GM18502 (cell line): ENCODE measurements around the gene PTPRN2.

Experiments
- ATAC-seq: cut with Tn5 transposase; IDR thresholded peaks from one replicate; pipeline ENCODE4 v1.9.1; 2021; ENCODE audit warnings: mild to moderate bottlenecking; ENCODE audit not compliant: unreplicated experiment, poor library complexity

PTPRN2 gene

GRCh38 chr7:157824011-157824818 lies 763.4 kb downstream of the PTPRN2 start:
- no peak for ATAC-seq

- ATAC-seq, result no peak
These were observed 765.0 kb downstream of the PTPRN2 start for GRCh38 chr7:157822688-157823031.

- ATAC-seq, result no peak
These were observed 765.5 kb downstream of the PTPRN2 start for GRCh38 chr7:157821959-157822687.

- no peak for ATAC-seq
These were observed 766.8 kb downstream of the PTPRN2 start for GRCh38 chr7:157820796-157821195.

- no peak for ATAC-seq
These were observed 768.2 kb downstream of the PTPRN2 start for GRCh38 chr7:157819455-157819807.

- ATAC-seq, result no peak
These were observed 768.7 kb downstream of the PTPRN2 start for GRCh38 chr7:157818701-157819454.

- no peak for ATAC-seq
These were observed 769.5 kb downstream of the PTPRN2 start for GRCh38 chr7:157817944-157818700.

GRCh38 chr7:157817433-157817832 lies 770.2 kb downstream of the PTPRN2 start:
- ATAC-seq, result no peak

- no peak for ATAC-seq
These were observed 770.9 kb downstream of the PTPRN2 start for GRCh38 chr7:157816526-157817250.

GRCh38 chr7:157816086-157816485 lies 771.5 kb downstream of the PTPRN2 start:
- no peak for ATAC-seq

- no peak for ATAC-seq
These were observed 772.0 kb downstream of the PTPRN2 start for GRCh38 chr7:157815706-157816022.

- ATAC-seq, result no peak
These were observed 772.5 kb downstream of the PTPRN2 start for GRCh38 chr7:157814931-157815705.

GRCh38 chr7:157813741-157814661 lies 773.6 kb downstream of the PTPRN2 start:
- no peak for ATAC-seq

- no peak for ATAC-seq
These were observed 774.6 kb downstream of the PTPRN2 start for GRCh38 chr7:157813053-157813452.

GRCh38 chr7:157811946-157812345 lies 775.7 kb downstream of the PTPRN2 start:
- no peak for ATAC-seq

- no peak for ATAC-seq
These were observed 777.5 kb downstream of the PTPRN2 start for GRCh38 chr7:157809863-157810851.
